BLaER1 treated with 17β-estradiol and CSF1 and Interleukin-3, amounts not matched to agents 10 nM and 100 nM (cell line): ENCODE measurements around the gene TMPRSS6.

Experiments
- H3K27ac ChIP-seq, 11 experiments: shearing (Covaris generic); formaldehyde crosslinking; 2 replicates each; pipeline ENCODE4 v1.8.1; 2022
- H3K27me3 ChIP-seq, 11 experiments: shearing (Covaris generic); formaldehyde crosslinking; 2 replicates each; pipeline ENCODE4 v1.8.1; 2022
- H3K36me3 ChIP-seq, 11 experiments: shearing (Covaris generic); formaldehyde crosslinking; 2 replicates each; pipeline ENCODE4 v1.8.1; 2022
- H3K4me1 ChIP-seq, 10 experiments: shearing (Covaris generic); formaldehyde crosslinking; 2 replicates each; pipeline ENCODE4 v1.8.1; 2022
- H3K4me2 ChIP-seq, 11 experiments: shearing (Covaris generic); formaldehyde crosslinking; 2 replicates each; pipeline ENCODE4 v1.8.1; 2022
- H3K4me3 ChIP-seq, 10 experiments: shearing (Covaris generic); formaldehyde crosslinking; 2 replicates each; pipeline ENCODE4 v1.8.1; 2022
- H3K9ac ChIP-seq, 11 experiments: shearing (Covaris generic); formaldehyde crosslinking; 2 replicates each; pipeline ENCODE4 v1.8.1; 2022
- H3K9me3 ChIP-seq, 11 experiments: shearing (Covaris generic); formaldehyde crosslinking; replicated peaks in 1 of 11; 2 replicates each; pipeline ENCODE4 v1.8.1; 2022
- H4K20me1 ChIP-seq, 11 experiments: shearing (Covaris generic); formaldehyde crosslinking; 2 replicates each; pipeline ENCODE4 v1.8.1; 2022
- Cebpa-rat ChIP-seq, 11 experiments: shearing (Covaris generic); IDR thresholded peaks; 2 replicates each; pipeline ENCODE4 v1.8.1; 2022

TMPRSS6 gene

GRCh38 chr22:37137131-37137530 is 27.6 kb upstream of the TMPRSS6 start:
- H3K9ac ChIP-seq: no peak overlapping the region
- H3K4me1 ChIP-seq: peaks cover 0 to 20% (median 10%) of the 10 kb centered on the region in 10 experiments; a peak in 11 of 20 replicates
- no peaks in the 10 kb centered on the region for H3K36me3 ChIP-seq
- H3K27ac ChIP-seq: no peak overlapping the region
- H3K4me2 ChIP-seq: no peak overlapping the region
- no peaks in the 10 kb centered on the region; a peak in 1 of 22 replicates for H4K20me1 ChIP-seq
- no peaks in the 10 kb centered on the region for H3K9me3 ChIP-seq
- H3K27me3 ChIP-seq: no peaks in the 10 kb centered on the region
- H3K4me3 ChIP-seq: no peak overlapping the region
- TF ChIP-seq Cebpa-rat (IDR thresholded peaks at IDR 0.05): no peak

DNA sequence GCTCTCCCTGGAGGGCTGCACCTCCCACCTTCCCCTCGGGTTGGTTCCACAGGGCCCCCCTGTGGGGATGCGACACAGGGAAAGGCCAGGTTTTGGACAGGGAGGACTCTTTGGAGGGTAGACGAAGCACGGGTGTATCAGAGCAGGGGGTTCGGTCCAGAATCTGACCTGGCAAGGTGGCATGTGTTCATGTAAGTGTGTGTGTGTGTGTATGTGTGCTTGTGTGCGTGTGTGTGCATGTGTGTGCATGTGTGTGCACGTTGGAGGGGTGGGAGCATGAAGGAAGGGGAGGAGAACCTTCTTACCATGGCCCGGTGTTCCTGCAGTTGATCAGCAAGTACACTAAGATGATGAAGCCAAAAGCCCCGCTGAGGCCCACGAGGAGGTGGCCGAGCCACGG is 25.5 kb upstream of the TMPRSS6 start:
- Histone ChIP-seq H3K36me3 (no peaks in the 10 kb centered on the region), H3K27ac (no peak overlapping the region), H3K9me3 (no peaks in the 10 kb centered on the region), H3K27me3 (no peaks in the 10 kb centered on the region), H4K20me1 (no peaks in the 10 kb centered on the region; a peak in 1 of 22 replicates), H3K9ac (no peak overlapping the region), H3K4me3 (no peak overlapping the region), H3K4me2 (no peak overlapping the region), H3K4me1 (peaks cover 5 to 19% (median 14%) of the 10 kb centered on the region in 10 experiments; a peak in 19 of 20 replicates)
- TF ChIP-seq Cebpa-rat (IDR thresholded peaks at IDR 0.05): no peak

- TF ChIP-seq Cebpa-rat (IDR thresholded peaks at IDR 0.05): no peak
- H3K4me3 ChIP-seq: no peak overlapping the region
- no peak overlapping the region for H3K9ac ChIP-seq
- H3K4me2 ChIP-seq: peak overlapping the region in 8 of 11 experiments; percentile 3 to 18 (median 14); a peak in 7 of 22 replicates
- H3K36me3 ChIP-seq: no peaks in the 10 kb centered on the region
- H3K9me3 ChIP-seq: no peaks in the 10 kb centered on the region
- H4K20me1 ChIP-seq: no peaks in the 10 kb centered on the region; a peak in 1 of 22 replicates
- H3K4me1 ChIP-seq: peaks cover 5 to 31% (median 24%) of the 10 kb centered on the region in 10 experiments; a peak in 17 of 20 replicates
- H3K27me3 ChIP-seq: no peaks in the 10 kb centered on the region
- H3K27ac ChIP-seq: no peak overlapping the region
Measured at GRCh38 chr22:37133304-37134018, 23.9 kb upstream of the TMPRSS6 start.

- Histone ChIP-seq H3K9ac (no peak overlapping the region), H3K27me3 (no peaks in the 10 kb centered on the region), H3K4me3 (no peak overlapping the region), H3K36me3 (no peaks in the 10 kb centered on the region), H3K9me3 (no peaks in the 10 kb centered on the region), H3K4me1 (peaks cover 5 to 37% (median 30%) of the 10 kb centered on the region in 10 experiments; a peak in 17 of 20 replicates), H3K27ac (no peak overlapping the region), H4K20me1 (no peaks in the 10 kb centered on the region; a peak in 1 of 22 replicates), H3K4me2 (peak overlapping the region in 3 of 11 experiments; percentile 3 to 14 (median 8); a peak in 1 of 22 replicates)
- TF ChIP-seq Cebpa-rat (IDR thresholded peaks at IDR 0.05): no peak
Measured at GRCh38 chr22:37132773-37133172, 23.3 kb upstream of the TMPRSS6 start.

DNA sequence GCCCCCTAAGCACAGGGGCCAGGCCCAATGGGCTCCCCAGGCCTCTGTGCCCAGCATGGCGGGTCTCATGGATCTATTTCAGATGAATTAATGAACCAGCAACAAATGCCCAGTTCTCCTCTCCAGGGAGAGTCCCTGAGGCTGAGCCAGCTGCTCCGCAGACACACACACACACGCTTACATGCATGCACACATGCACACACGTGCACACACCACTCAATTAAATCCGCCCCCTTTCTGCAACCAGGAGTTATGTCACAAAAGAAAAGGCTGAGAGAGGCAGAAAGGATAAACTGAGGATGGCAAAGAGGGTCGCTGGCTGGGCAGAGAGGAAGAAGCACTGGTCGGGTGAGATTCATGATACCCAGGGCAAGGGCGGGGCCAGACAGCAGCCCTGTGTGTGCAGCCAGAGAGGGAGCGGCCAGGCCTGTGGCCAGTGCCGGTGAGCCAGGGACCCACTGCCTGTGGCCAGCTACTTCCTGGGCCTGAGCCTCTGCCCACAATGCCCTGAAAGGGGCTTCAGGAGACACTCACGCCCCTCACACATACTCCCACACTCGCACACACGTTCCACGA is 20.4 kb upstream of the TMPRSS6 start:
- H3K4me1 ChIP-seq: peaks cover 5 to 50% (median 40%) of the 10 kb centered on the region in 10 experiments; a peak in 17 of 20 replicates
- no peak for TF ChIP-seq Cebpa-rat (IDR thresholded peaks at IDR 0.05)
- H3K4me2 ChIP-seq: peak overlapping the region in 10 of 11 experiments; percentile 21 to 79 (median 57); a peak in 19 of 22 replicates
- no peak overlapping the region for H3K4me3 ChIP-seq
- peak overlapping the region in 1 of 11 experiments; percentile 24; a peak in 2 of 22 replicates for H3K9ac ChIP-seq
- H3K9me3 ChIP-seq: no peaks in the 10 kb centered on the region
- H3K36me3 ChIP-seq: no peaks in the 10 kb centered on the region
- no peaks in the 10 kb centered on the region for H4K20me1 ChIP-seq
- no peaks in the 10 kb centered on the region for H3K27me3 ChIP-seq
- no peak overlapping the region for H3K27ac ChIP-seq

DNA sequence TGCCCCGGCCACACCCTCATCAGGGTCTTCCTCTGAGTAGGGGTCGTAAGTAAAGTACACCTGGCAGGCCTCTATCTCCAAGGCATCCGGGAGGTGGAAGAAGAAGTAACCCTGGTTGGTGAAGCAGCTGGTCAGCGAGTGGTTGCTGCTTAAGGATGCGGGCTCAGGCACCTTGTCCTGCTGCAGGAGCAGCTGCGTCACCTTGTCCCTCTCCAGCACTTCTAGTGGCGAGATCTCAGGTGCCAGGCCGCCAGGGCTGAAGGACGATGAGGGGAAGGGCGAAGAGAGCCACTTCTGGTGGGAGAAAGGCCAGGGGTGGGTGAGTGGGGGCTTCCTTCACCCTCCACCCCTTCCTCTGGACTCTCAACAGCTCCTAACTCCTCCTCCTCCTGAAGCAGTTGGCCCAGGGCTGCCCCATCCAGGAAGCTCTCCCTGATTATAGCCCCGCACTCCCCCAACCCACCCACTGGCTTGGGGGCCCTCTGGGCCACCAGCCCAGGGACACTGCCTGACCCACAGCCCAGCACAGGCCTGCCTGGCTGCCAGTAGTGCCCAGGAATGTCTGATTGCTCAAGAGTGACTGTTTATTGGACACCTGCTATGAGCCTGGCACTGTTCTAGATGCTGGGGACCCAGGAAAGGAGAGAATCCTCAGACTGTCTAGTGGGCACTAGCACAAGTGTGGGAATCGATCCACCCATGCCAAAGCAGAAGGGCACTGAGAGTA is 19.2 kb upstream of the TMPRSS6 start:
- H4K20me1 ChIP-seq: no peaks in the 10 kb centered on the region
- peak overlapping the region in 8 of 11 experiments; percentile 37 to 79 (median 60); a peak in 15 of 22 replicates for H3K4me2 ChIP-seq
- no peaks in the 10 kb centered on the region for H3K9me3 ChIP-seq
- H3K36me3 ChIP-seq: no peaks in the 10 kb centered on the region
- H3K4me1 ChIP-seq: peaks cover 5 to 49% (median 39%) of the 10 kb centered on the region in 10 experiments; a peak in 17 of 20 replicates
- H3K27me3 ChIP-seq: no peaks in the 10 kb centered on the region
- no peak overlapping the region for H3K27ac ChIP-seq
- no peak for TF ChIP-seq Cebpa-rat (IDR thresholded peaks at IDR 0.05)
- no peak overlapping the region for H3K4me3 ChIP-seq
- H3K9ac ChIP-seq: peak overlapping the region in 1 of 11 experiments; percentile 22; a peak in 2 of 22 replicates

- Histone ChIP-seq H3K4me2 (peak overlapping the region in 5 of 11 experiments; percentile 12 to 69 (median 21); a peak in 3 of 22 replicates), H3K4me3 (no peak overlapping the region), H3K27me3 (no peaks in the 10 kb centered on the region), H4K20me1 (no peaks in the 10 kb centered on the region; a peak in 1 of 22 replicates), H3K4me1 (peaks cover 7 to 45% (median 38%) of the 10 kb centered on the region in 10 experiments), H3K36me3 (no peaks in the 10 kb centered on the region), H3K27ac (no peak overlapping the region), H3K9ac (peak overlapping the region in 1 of 11 experiments; percentile 9; a peak in 1 of 22 replicates), H3K9me3 (no peaks in the 10 kb centered on the region)
- TF ChIP-seq Cebpa-rat (IDR thresholded peaks at IDR 0.05): no peak
Measured at GRCh38 chr22:37127350-37127878, 17.9 kb upstream of the TMPRSS6 start.

DNA sequence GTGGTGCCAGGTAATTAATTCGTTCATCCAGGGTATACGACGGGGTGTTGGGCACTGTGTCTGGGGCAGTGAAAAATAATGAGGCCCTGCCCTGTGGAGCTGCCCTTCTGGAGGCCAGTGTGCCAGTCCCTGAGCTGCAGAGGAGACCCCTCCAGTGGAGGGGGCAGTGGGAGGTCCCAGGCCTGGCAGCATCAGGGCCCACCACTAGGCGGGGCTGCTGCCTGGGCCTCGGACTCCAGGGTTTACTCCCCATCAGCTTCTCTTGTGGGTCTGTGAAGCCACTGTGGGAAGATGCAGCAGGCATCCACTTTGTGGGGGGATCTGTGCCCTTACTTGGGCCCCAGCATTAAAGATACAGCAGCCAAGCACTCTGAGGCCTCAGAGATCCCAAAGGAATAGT is 17.4 kb upstream of the TMPRSS6 start:
- Histone ChIP-seq H3K4me1 (peaks cover 12 to 50% (median 43%) of the 10 kb centered on the region in 10 experiments), H3K36me3 (no peaks in the 10 kb centered on the region), H3K27me3 (no peaks in the 10 kb centered on the region), H3K27ac (no peak overlapping the region), H3K9ac (peak overlapping the region in 1 of 11 experiments; percentile 9; a peak in 1 of 22 replicates), H3K9me3 (no peaks in the 10 kb centered on the region), H4K20me1 (no peaks in the 10 kb centered on the region; a peak in 1 of 22 replicates), H3K4me3 (no peak overlapping the region), H3K4me2 (peak overlapping the region in 5 of 11 experiments; percentile 12 to 69 (median 21); a peak in 4 of 22 replicates)
- TF ChIP-seq Cebpa-rat (IDR thresholded peaks at IDR 0.05): no peak
